Fibroblast of villous mesenchyme (primary cell): ENCODE data around the gene ELANE. TPM values are rescaled to one million over a fixed set of nuclear protein-coding genes. Genes with fewer than 3 reads are reported as not detected.

Source experiments
- DNase-seq: peaks from one replicate; pipeline ENCODE4 v3.0.0-alpha.2; 2010; ENCODE audit warnings: low read depth
- H3K4me3 ChIP-seq: 2 replicates; pipeline ENCODE4 v1.5.1; 2011; ENCODE audit warnings: low read depth, mild to moderate bottlenecking, low read length
- total RNA-seq: library from RNA; depleted of rRNA; stranded (reverse); fragments of >200 nt; gene quantifications from 2 replicates; pipeline ENCODE4 v1.2.3, GENCODE V29; 2012
- TF ChIP-seq, protein P1 (sequence below): IDR thresholded peaks from 2 replicates; pipeline ENCODE4 v1.5.1; 2012; ENCODE audit warnings: low read depth, mild to moderate bottlenecking, low read length; ENCODE audit not compliant: insufficient read depth

Gene ELANE
- total RNA-seq, 1 donor: not detected

DNA sequence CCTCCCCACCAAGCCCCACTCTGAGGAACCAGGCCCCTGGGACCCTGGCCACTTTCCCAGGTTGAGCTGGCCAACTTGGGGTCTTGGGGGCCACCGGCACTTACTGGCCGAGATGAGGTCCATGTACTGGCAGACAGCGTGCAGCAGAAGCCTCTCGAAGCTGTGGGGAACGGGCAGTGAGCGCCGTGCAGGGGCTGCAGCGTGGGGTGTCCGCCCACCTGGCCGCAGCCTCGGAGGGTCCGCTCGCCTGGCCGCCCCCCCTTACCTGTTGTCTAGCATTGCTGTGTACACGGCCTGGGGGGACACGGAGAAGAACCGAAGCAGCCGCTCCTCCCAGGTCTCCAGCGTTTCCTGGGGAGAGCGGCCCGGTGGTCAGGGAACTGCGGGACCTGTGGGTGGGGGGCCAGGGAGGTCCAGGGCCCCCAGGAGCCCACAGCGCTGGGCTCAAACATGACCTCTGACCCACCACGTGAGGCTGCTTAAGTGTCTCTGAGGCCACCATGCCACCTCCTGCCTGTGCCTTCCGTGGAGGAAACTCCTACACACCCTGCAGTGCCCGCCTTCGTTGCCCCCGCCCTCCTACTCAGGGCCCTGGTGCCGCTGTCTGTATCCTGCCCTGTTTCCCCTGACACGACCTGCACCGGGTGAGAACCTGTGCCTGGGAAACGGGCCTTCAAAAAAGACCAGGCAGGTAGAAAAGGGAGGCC is 47.4 kb downstream of the ELANE start:
- DNase-seq: no peak
- no peak overlapping the region for H3K4me3 ChIP-seq
- TF ChIP-seq, protein P1, sequence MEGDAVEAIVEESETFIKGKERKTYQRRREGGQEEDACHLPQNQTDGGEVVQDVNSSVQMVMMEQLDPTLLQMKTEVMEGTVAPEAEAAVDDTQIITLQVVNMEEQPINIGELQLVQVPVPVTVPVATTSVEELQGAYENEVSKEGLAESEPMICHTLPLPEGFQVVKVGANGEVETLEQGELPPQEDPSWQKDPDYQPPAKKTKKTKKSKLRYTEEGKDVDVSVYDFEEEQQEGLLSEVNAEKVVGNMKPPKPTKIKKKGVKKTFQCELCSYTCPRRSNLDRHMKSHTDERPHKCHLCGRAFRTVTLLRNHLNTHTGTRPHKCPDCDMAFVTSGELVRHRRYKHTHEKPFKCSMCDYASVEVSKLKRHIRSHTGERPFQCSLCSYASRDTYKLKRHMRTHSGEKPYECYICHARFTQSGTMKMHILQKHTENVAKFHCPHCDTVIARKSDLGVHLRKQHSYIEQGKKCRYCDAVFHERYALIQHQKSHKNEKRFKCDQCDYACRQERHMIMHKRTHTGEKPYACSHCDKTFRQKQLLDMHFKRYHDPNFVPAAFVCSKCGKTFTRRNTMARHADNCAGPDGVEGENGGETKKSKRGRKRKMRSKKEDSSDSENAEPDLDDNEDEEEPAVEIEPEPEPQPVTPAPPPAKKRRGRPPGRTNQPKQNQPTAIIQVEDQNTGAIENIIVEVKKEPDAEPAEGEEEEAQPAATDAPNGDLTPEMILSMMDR: no peak

DNA sequence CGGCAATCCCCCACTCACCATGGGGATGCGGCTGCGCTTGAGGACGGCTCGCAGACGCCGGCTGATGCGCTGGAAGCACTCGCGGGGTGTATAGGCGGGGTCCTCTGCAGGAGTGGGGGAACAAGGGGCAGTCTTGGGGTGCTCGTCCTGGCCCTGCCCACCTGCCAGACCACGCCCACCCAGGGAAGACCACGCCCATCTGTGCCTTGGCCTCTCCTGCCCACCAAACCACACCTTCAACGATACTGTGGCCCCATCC is 47.9 kb downstream of the ELANE start:
- no peak for DNase-seq
- TF ChIP-seq, protein P1: no peak
- no peak overlapping the region for H3K4me3 ChIP-seq

DNA sequence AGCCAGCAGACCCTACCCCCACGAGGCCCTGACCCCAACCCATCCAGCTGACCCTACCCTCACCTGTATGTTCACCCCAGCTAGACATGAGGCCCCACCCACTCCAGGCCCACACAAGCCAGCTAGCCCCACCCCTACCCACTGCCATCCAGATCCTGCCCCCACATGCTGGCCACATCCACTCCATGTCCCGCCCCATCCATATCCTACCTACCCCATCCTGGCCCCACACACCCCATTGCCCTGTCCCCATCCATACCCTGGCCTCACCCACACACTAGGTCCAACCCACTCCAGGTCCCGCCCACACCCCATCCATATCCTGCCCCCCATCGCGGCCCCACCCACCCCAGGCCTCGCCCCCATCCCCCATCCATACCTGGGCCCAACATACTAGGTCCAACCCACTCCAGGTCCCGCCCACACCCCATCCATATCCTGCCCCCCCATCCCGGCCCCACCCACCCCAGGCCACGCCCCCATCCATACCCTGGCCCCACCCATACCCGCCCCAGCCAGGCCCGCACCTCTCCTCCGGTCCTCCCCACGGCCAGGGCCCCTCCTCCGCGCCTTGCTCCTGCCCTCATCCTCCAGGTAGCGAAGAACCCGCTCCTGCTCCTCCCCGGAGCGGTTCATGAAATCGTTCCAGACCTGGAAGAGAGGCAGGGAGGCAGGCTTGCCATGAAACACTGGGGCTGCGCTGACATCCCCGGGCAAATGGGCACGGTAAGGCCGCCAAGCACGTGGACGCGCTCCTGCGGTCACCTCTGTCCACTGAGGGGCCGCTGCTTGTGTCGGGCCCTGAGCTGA is 48.4 kb downstream of the ELANE start:
- no peak for DNase-seq
- TF ChIP-seq, protein P1: no peak
- no peak overlapping the region for H3K4me3 ChIP-seq

DNA sequence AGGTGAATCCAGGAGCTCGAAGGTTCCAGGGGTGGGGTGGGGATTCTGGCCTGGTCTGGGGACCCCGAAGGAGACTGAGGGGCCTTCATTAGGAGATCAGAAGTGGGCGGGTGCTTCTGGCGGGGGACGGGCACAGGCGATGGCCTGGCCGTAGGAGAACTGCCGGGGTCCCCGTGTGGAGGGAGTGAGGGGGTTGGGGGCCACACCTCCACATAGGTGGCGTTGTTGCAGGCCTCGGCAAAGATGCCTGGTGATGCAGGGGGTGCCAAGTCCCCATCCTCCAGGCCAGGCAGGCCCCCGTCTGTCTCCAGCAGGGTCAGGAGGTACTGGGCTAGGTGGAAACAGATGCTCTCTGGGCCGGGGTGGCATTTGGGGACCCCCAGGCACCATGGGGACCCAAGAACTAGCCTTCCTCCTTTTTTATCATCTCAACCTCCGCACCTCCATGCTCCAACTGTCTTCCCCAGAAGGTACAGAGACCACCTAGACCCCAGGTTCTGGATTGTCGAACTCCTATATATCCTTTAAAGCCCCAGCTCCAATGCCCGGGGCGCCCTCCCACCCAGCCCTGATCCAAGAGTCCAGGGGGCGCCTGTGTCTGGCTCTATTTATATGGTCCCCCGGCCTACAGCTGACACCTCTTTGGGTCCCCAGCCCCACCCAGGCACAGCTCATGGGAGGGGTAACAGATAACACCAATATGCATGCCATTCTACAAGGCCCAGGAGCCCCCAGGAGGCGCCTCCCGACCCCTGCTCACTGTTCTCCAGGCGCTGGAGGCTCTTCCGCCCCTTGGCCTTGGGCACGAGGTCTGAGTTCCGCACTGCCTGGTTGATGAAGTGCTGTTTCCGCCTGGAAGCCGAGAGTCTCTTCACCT is 49.4 kb downstream of the ELANE start:
- DNase-seq: no peak
- no peak overlapping the region for H3K4me3 ChIP-seq
- TF ChIP-seq, protein P1: no peak

DNA sequence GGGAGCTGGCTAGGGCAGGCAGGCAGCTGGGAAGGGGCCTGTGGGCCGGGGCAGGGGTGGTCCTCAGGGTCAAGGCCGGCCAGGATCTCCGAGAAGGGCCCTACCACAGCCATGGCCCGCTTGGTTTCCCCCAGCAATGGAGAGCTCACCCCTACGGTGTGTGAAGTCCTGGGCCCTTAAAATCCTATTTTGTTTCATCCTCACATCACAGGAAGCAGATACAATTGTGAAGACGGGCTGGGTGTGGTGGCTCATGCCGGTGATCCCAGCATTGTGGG is 49.9 kb downstream of the ELANE start:
- H3K4me3 ChIP-seq: no peak overlapping the region
- TF ChIP-seq, protein P1: no peak
- DNase-seq: no peak

DNA sequence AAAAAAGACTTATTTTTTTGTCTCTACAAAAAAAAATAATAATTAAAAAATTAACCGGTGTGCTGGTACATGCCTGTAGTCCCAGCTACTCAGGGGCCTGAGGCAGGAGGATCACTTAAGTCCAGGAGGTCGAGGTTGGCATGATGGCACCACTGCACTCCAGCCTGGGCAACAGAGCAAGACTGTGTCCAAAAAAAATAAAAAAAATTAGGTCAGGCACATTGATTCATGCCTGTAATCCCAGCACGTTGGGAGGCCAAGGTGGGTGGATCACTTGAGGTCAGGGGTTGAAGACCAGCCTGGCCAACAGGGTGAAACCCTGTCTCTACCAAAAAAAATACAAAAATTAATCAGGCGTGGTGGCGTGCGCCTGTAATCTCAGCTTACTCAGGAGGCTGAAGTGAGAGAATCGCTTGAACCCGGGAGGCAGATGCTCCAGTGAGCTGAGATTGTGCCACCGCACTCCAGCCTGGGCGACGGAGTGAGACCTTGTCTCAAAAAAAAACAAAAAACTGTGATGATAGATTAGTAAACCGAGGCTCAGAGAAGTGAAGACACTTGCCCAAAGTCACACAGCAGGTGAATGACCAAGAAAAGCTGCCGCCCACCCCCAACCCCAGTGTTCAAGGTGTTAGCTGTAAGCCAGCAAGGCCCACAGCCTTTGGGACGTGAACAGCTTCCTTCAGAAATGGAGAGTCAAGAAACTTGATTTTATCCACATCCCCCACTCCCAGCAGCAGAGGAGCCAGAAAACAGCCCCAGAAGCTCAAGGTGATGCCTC is 50.5 kb downstream of the ELANE start:
- no peak overlapping the region for H3K4me3 ChIP-seq
- DNase-seq: no peak
- TF ChIP-seq, protein P1: no peak
